ENCODE results near the gene IL1RAPL1.

DNA sequence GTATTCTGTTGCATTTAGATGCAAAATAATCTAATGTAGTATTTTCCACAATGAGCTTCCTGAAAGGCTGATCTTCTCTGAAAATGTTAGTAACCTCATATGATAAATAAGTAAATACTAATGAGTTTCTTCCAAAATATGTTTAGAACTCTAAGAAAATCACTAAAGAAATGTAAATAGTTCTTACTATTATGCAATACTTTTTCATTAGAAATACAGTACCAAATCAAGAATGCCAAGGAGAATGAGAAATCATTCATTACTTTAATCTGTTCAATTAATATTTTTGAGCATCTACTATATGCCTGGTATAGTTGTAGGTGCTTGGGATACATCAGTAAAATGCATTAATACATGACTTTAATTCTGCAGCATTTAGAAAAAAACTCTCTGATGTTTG lies 130.6 kb downstream of the IL1RAPL1 start:
- TF ChIP-seq EP300 (IDR thresholded peaks at IDR 0.05) (no peak), POLR2A (IDR thresholded peaks at IDR 0.05) (no peak)
- TF ChIP-seq, protein P1, sequence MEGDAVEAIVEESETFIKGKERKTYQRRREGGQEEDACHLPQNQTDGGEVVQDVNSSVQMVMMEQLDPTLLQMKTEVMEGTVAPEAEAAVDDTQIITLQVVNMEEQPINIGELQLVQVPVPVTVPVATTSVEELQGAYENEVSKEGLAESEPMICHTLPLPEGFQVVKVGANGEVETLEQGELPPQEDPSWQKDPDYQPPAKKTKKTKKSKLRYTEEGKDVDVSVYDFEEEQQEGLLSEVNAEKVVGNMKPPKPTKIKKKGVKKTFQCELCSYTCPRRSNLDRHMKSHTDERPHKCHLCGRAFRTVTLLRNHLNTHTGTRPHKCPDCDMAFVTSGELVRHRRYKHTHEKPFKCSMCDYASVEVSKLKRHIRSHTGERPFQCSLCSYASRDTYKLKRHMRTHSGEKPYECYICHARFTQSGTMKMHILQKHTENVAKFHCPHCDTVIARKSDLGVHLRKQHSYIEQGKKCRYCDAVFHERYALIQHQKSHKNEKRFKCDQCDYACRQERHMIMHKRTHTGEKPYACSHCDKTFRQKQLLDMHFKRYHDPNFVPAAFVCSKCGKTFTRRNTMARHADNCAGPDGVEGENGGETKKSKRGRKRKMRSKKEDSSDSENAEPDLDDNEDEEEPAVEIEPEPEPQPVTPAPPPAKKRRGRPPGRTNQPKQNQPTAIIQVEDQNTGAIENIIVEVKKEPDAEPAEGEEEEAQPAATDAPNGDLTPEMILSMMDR (IDR thresholded peaks at IDR 0.05): no peak

Data from tibial nerve (tissue), 4 donors.